BLaER1 (cell line): ENCODE results near the gene SDK2.
A peak's percentile ranks its signal among the peaks of the same experiment; 100 is the strongest.

Experiments used
- H3K27ac ChIP-seq: shearing (Covaris generic); formaldehyde crosslinking; 2 replicates; pipeline ENCODE4 v1.8.1; 2022
- H3K27me3 ChIP-seq: shearing (Covaris generic); formaldehyde crosslinking; 2 replicates; pipeline ENCODE4 v1.8.1; 2022
- H3K36me3 ChIP-seq: shearing (Covaris generic); formaldehyde crosslinking; 2 replicates; pipeline ENCODE4 v1.8.1; 2022
- H3K4me1 ChIP-seq: shearing (Covaris generic); formaldehyde crosslinking; 2 replicates; pipeline ENCODE4 v1.8.1; 2022
- H3K4me2 ChIP-seq: shearing (Covaris generic); formaldehyde crosslinking; 2 replicates; pipeline ENCODE4 v1.8.1; 2022
- H3K4me3 ChIP-seq: shearing (Covaris generic); formaldehyde crosslinking; 2 replicates; pipeline ENCODE4 v1.8.1; 2022
- H3K9ac ChIP-seq: shearing (Covaris generic); formaldehyde crosslinking; 2 replicates; pipeline ENCODE4 v1.8.1; 2022
- H3K9me3 ChIP-seq: shearing (Covaris generic); formaldehyde crosslinking; 2 replicates; pipeline ENCODE4 v1.8.1; 2022
- H4K20me1 ChIP-seq: shearing (Covaris generic); formaldehyde crosslinking; 2 replicates; pipeline ENCODE4 v1.8.1; 2022
- Cebpa-rat ChIP-seq: shearing (Covaris generic); IDR thresholded peaks from 2 replicates; pipeline ENCODE4 v1.8.1; 2022

Gene SDK2

DNA sequence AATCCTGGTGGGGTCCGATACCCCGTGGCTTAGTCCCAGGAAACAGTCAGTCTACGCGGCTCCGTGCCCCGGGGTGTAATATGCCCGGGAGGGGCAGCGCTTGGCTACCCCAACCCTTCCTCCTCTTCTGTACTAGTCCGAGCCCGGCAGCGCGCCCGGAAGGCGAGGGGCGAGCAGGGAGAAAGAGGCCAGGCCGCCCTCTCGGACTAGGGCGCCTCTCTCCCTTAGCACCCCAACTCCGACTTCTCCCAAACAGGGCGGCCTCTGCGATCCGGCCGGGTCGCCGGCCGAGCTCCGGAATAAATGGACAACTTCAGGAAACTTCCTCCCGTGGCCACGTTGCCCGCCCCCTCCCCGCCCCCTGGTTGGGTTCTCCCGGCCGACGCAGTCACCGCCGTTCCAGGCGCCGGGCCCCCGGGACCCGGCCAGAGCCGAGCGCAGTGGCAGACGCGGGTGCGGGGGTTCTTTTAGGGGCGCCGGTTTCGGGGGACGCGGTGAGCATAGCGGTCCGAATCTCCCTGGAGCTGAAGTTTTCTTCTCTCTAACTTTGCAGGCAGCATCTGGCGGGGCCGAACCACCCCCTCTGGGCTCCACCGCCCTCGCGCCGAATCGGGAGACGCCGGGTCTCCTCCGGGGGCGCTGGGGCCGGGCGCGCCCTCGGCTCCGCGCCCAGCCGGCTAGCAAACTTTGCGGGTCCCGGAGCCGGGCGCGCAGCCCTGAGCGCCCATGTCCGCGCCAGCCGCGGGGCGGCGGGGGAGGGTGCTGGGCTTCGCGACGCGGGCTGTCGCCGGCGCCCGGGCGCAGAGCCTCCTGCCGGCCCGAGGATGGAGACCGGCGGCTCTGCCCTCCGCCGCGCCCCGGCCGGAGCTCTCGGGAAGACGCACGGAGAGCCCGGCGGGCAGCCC lies at the start of gene SDK2:
SDK2 (minus strand) TSS at position 301 of the 905 bp plus-strand sequence. CDS start 357 bp downstream, outside the sequence.
- Histone ChIP-seq H3K4me3 (peak within 1 kb of the TSS; percentile 83), H3K4me2 (peak within 1 kb of the TSS; percentile 91), H4K20me1 (peaks cover 40% of the 10 kb centered on the region), H3K36me3 (no peaks in the 10 kb centered on the region), H3K4me1 (peaks cover 38% of the 10 kb centered on the region), H3K9ac (peak within 1 kb of the TSS; percentile 74), H3K9me3 (no peaks in the 10 kb centered on the region), H3K27ac (peak within 1 kb of the TSS; percentile 55; the same call in 1 of the 2 replicates), H3K27me3 (peaks cover 60% of the 10 kb centered on the region)
- TF ChIP-seq Cebpa-rat: no peak

DNA sequence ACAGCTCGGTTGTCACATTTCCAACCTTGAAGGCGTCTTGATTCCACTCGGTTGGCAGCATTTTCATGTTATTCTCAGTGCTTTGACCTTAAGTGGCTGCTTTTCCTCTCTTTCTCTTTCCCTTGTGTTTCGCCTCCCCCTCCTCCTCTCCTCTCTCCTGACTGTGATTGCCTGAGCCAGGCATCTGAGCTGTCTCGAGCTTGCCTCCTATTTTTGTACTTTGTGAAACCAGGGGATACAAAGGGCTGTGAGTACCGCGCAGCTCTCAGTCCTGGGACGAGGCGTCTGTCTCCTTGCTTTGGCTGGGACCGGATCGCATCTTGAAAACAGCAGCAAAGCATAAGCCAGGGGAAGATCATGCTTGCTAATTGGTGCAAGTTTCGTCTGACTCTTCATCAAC lies 48.8 kb upstream of the SDK2 start:
- Histone ChIP-seq H3K27ac (no peak overlapping the region), H3K4me3 (no peak overlapping the region), H4K20me1 (no peaks in the 10 kb centered on the region), H3K9ac (no peak overlapping the region), H3K9me3 (no peaks in the 10 kb centered on the region), H3K4me1 (peaks cover 12% of the 10 kb centered on the region), H3K27me3 (no peaks in the 10 kb centered on the region), H3K4me2 (no peak overlapping the region), H3K36me3 (no peaks in the 10 kb centered on the region)
- no peak for TF ChIP-seq Cebpa-rat

- no peaks in the 10 kb centered on the region for H3K36me3 ChIP-seq
- H3K4me3 ChIP-seq: no peak overlapping the region
- H3K9me3 ChIP-seq: no peaks in the 10 kb centered on the region
- no peak for TF ChIP-seq Cebpa-rat
- no peaks in the 10 kb centered on the region for H3K27me3 ChIP-seq
- H3K9ac ChIP-seq: no peak overlapping the region
- no peak overlapping the region for H3K27ac ChIP-seq
- H4K20me1 ChIP-seq: no peaks in the 10 kb centered on the region
- H3K4me1 ChIP-seq: peaks cover 12% of the 10 kb centered on the region
- H3K4me2 ChIP-seq: peak overlapping the region; percentile 23; the same call in 1 of the 2 replicates
These were observed 47.1 kb upstream of the SDK2 start for GRCh38 chr17:73691321-73691766.

GRCh38 chr17:73690676-73691075 lies 46.4 kb upstream of the SDK2 start:
- peaks cover 12% of the 10 kb centered on the region for H3K4me1 ChIP-seq
- H3K4me3 ChIP-seq: no peak overlapping the region
- no peak for TF ChIP-seq Cebpa-rat
- H4K20me1 ChIP-seq: no peaks in the 10 kb centered on the region
- H3K9ac ChIP-seq: no peak overlapping the region
- no peaks in the 10 kb centered on the region for H3K36me3 ChIP-seq
- H3K4me2 ChIP-seq: no peak overlapping the region
- H3K9me3 ChIP-seq: no peaks in the 10 kb centered on the region
- no peaks in the 10 kb centered on the region for H3K27me3 ChIP-seq
- no peak overlapping the region for H3K27ac ChIP-seq

DNA sequence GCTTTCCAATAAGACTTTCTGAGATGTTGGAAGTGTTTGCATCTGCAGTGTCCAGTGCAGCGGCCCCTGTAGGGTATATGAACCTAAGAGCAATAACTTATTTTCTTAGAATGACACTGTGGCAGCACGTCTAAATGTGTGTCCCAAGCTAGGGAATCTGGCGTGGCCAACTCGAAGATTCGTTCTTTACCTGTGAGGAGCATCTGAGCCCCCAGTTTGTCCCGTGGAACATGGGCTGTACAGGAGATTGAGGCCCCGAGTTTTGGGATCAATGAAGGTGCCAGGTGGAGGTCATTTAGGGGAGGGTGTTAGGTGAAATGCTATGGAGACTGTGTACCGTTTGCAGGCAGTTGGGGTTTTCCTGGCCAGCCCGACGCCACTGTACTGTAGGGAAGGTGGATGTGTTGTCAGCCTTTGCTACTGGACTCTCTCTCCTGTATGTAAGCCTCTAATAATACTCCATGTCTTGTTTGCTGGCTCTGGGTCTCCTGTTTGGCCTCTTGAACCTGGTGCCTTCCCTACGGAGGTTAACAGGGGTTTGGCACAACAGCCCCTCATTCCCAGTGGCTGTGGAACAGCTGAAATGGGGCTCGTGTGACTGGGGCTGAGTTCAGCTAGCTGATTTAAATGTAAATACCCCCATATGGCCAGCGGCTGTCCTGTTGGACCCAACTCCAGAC lies 45.5 kb upstream of the SDK2 start:
- Histone ChIP-seq H3K4me3 (no peak overlapping the region), H3K27ac (no peak overlapping the region), H3K4me1 (peaks cover 12% of the 10 kb centered on the region), H3K4me2 (no peak overlapping the region), H4K20me1 (no peaks in the 10 kb centered on the region), H3K9ac (no peak overlapping the region), H3K9me3 (no peaks in the 10 kb centered on the region), H3K27me3 (no peaks in the 10 kb centered on the region), H3K36me3 (no peaks in the 10 kb centered on the region)
- no peak for TF ChIP-seq Cebpa-rat

- no peak for TF ChIP-seq Cebpa-rat
- no peak overlapping the region for H3K4me2 ChIP-seq
- H3K9ac ChIP-seq: no peak overlapping the region
- H3K4me3 ChIP-seq: no peak overlapping the region
- H3K36me3 ChIP-seq: no peaks in the 10 kb centered on the region
- H3K27me3 ChIP-seq: no peaks in the 10 kb centered on the region
- peaks cover 10% of the 10 kb centered on the region for H3K9me3 ChIP-seq
- H3K27ac ChIP-seq: no peak overlapping the region
- no peaks in the 10 kb centered on the region for H4K20me1 ChIP-seq
- peaks cover 12% of the 10 kb centered on the region for H3K4me1 ChIP-seq
These were observed 42.7 kb upstream of the SDK2 start for GRCh38 chr17:73686961-73687360.

DNA sequence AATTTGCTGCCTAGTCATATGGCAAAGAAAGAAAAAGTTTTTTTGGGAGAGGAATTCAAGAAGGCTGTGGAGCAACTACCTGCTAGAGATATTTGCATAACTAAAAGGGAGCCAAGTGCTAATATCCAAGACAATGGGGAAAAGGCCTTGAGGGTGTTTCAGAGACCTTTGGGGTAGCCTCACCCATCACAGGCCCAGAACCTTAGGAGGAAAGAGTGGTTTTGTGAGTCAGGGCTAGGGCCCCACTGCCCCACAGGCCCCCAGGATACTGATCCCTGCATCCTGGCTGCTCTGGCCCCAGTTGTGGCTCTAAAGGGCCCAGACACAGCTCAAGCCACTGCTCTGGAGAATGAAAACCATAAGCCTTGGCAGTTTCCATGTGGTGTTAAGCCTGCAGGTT lies 41.9 kb upstream of the SDK2 start:
- no peak for TF ChIP-seq Cebpa-rat

DNA sequence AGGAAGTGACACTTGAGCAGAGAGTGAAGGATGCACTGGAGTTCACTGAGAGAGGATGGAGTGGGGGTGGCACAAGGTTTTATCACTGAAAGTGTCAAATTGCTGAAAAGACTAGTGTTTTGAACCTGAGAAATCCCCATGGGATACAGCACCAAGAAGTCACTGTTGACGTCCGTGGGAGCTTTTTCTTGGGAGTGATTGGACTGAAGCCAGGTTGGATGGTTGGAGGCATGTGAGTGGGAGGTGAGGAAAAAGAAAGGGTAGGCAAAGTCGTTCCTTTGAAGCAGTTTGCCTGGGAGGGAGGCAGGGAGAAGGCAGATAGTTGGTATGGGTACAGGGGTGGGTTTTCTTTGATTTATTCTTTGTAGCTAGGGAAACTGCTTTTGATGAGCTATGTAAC lies 39.9 kb upstream of the SDK2 start:
- Histone ChIP-seq H3K27me3 (no peaks in the 10 kb centered on the region), H3K27ac (no peak overlapping the region), H3K4me1 (peaks cover 3% of the 10 kb centered on the region; the same call in 1 of the 2 replicates), H4K20me1 (no peaks in the 10 kb centered on the region), H3K9ac (no peak overlapping the region), H3K4me2 (no peak overlapping the region), H3K4me3 (no peak overlapping the region), H3K9me3 (peaks cover 28% of the 10 kb centered on the region), H3K36me3 (no peaks in the 10 kb centered on the region)
- TF ChIP-seq Cebpa-rat: no peak

More for the DNA sequence above, 41.9 kb upstream of the SDK2 start:
- H3K4me3 ChIP-seq: no peak overlapping the region
- H3K4me2 ChIP-seq: no peak overlapping the region
- peaks cover 7% of the 10 kb centered on the region for H3K4me1 ChIP-seq
- H3K27ac ChIP-seq: no peak overlapping the region
- H3K36me3 ChIP-seq: no peaks in the 10 kb centered on the region
- peaks cover 19% of the 10 kb centered on the region for H3K9me3 ChIP-seq
- H3K9ac ChIP-seq: no peak overlapping the region
- H4K20me1 ChIP-seq: no peaks in the 10 kb centered on the region
- H3K27me3 ChIP-seq: no peaks in the 10 kb centered on the region

- H3K4me2 ChIP-seq: no peak overlapping the region
- H3K4me3 ChIP-seq: no peak overlapping the region
- H3K9me3 ChIP-seq: peaks cover 28% of the 10 kb centered on the region
- H3K4me1 ChIP-seq: no peaks in the 10 kb centered on the region
- no peak overlapping the region for H3K9ac ChIP-seq
- no peaks in the 10 kb centered on the region for H3K36me3 ChIP-seq
- no peak overlapping the region for H3K27ac ChIP-seq
- TF ChIP-seq Cebpa-rat: no peak
- H4K20me1 ChIP-seq: no peaks in the 10 kb centered on the region
- H3K27me3 ChIP-seq: no peaks in the 10 kb centered on the region
These were observed 39.5 kb upstream of the SDK2 start for GRCh38 chr17:73683771-73684170.

DNA sequence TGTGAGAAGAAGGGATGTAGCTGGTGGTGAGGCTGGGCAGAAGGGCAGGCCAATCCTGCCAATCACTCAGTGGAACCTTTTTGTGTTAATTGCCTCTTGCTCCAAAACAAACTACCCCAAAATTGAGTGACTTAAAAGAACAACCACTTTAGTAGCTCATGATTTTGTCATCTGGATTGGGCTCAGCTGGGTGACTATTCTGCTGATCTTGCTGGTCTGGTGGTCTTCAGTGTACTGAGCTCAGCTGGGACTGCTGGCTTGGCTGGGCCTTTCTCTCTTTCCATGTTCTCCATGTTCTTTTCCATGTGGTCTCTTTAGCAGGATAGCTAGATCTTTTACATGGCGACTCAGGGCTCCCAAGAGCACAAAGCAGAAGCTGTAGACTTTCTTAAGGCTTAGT lies 37.7 kb upstream of the SDK2 start:
- Histone ChIP-seq H3K9ac (no peak overlapping the region), H4K20me1 (no peaks in the 10 kb centered on the region), H3K36me3 (no peaks in the 10 kb centered on the region), H3K4me2 (no peak overlapping the region), H3K9me3 (peaks cover 28% of the 10 kb centered on the region), H3K27me3 (no peaks in the 10 kb centered on the region), H3K27ac (no peak overlapping the region), H3K4me3 (no peak overlapping the region), H3K4me1 (no peaks in the 10 kb centered on the region)
- TF ChIP-seq Cebpa-rat: no peak
